DND-41 (cell line): Measurements from ENCODE around the gene SAP25.
A peak's percentile ranks its signal among the peaks of the same experiment; 100 is the strongest.

Experiments used
- ATAC-seq: fragments of 200-7000 bp; cut with Tn5 transposase; 3 replicates; pipeline ENCODE4 v1.9.1; 2021; ENCODE audit warnings: low read depth; ENCODE audit not compliant: insufficient read depth
- DNase-seq: peaks from one replicate; pipeline ENCODE4 v3.0.0-alpha.2; 2020
- H2AFZ ChIP-seq: 2 replicates; pipeline ENCODE4 v1.6.0; 2012; ENCODE audit warnings: low read depth, low read length
- H3K27ac ChIP-seq: 2 replicates; pipeline ENCODE4 v1.5.1; 2012; ENCODE audit warnings: low read length, inconsistent platforms
- H3K27me3 ChIP-seq: fragments of 200-600 bp; sonication (generic); 2 replicates; pipeline ENCODE4 v1.6.0; 2012; ENCODE audit warnings: low read length, mild to moderate bottlenecking, inconsistent platforms; ENCODE audit not compliant: insufficient read depth, poor library complexity
- H3K36me3 ChIP-seq: 2 replicates; pipeline ENCODE4 v1.5.1; 2012; ENCODE audit warnings: low read length, inconsistent platforms; ENCODE audit not compliant: insufficient read depth
- H3K4me1 ChIP-seq: 2 replicates; pipeline ENCODE4 v1.5.1; 2012; ENCODE audit warnings: mild to moderate bottlenecking, low read length; ENCODE audit not compliant: insufficient read depth
- H3K4me2 ChIP-seq: 2 replicates; pipeline ENCODE4 v1.6.0; 2012; ENCODE audit warnings: mild to moderate bottlenecking, moderate library complexity, low read length, inconsistent platforms; ENCODE audit not compliant: insufficient read depth
- H3K4me3 ChIP-seq, 2 experiments: fragments of 200-600 bp in 1 of 2; shearing (Covaris generic) in 1 of 2; 2 replicates each; pipeline ENCODE4 v1.5.1; 2012 to 2016; ENCODE audit warnings: inconsistent platforms in 2 of 2, low read length in 2 of 2, mild to moderate bottlenecking in 2 of 2, low read depth in 1 of 2, moderate library complexity in 1 of 2
- H3K79me2 ChIP-seq: 2 replicates; pipeline ENCODE4 v1.6.0; 2012; ENCODE audit warnings: low read length, inconsistent platforms; ENCODE audit not compliant: insufficient read depth
- H3K9ac ChIP-seq: 2 replicates; pipeline ENCODE4 v1.6.0; 2012; ENCODE audit warnings: low read depth, mild to moderate bottlenecking, inconsistent platforms, low read length, moderate library complexity
- H3K9me3 ChIP-seq: 2 replicates; pipeline ENCODE4 v1.5.1; 2012; ENCODE audit warnings: low read length, moderate library complexity, mild to moderate bottlenecking, inconsistent platforms; ENCODE audit not compliant: insufficient read depth, severe bottlenecking
- H4K20me1 ChIP-seq: 2 replicates; pipeline ENCODE4 v1.6.0; 2012; ENCODE audit warnings: low read length; ENCODE audit not compliant: insufficient read depth
- CTCF ChIP-seq: IDR thresholded peaks from 2 replicates; pipeline ENCODE4 v1.5.1; 2012; ENCODE audit warnings: borderline replicate concordance, low read length, moderate library complexity, mild to moderate bottlenecking; ENCODE audit not compliant: poor library complexity, severe bottlenecking; ENCODE audit errors: extremely low read depth
- EZH2 ChIP-seq: IDR thresholded peaks from 3 replicates; pipeline ENCODE4 v1.6.1; 2012; ENCODE audit warnings: borderline replicate concordance, low read depth, mild to moderate bottlenecking, moderate library complexity, low read length, inconsistent platforms; ENCODE audit not compliant: severe bottlenecking

Gene SAP25

GRCh38 chr7:100547872-100548271 lies 25.8 kb downstream of the SAP25 start:
- Histone ChIP-seq H4K20me1 (peaks cover 7% of the 10 kb centered on the region; the same call in 1 of the 2 replicates), H3K9ac (no peak overlapping the region), H3K4me3 (no peak overlapping the region), H3K27ac (peak overlapping the region; percentile 25), H3K4me1 (no peaks in the 10 kb centered on the region), H3K9me3 (no peaks in the 10 kb centered on the region), H2AFZ (no peak overlapping the region), H3K79me2 (peaks cover 14% of the 10 kb centered on the region), H3K27me3 (no peaks in the 10 kb centered on the region), H3K4me2 (no peak overlapping the region), H3K36me3 (peaks cover 23% of the 10 kb centered on the region)
- ATAC-seq = peak; percentile 12; the same call in 1 of the 3 replicates
- TF ChIP-seq CTCF (no peak), EZH2 (no peak)
- DNase-seq = no peak

- DNase-seq (no peak), ATAC-seq (no peak)
- no peaks in the 10 kb centered on the region for H3K9me3 ChIP-seq
- no peak overlapping the region for H3K4me3 ChIP-seq
- TF ChIP-seq EZH2 (no peak), CTCF (no peak)
- no peak overlapping the region for H3K4me2 ChIP-seq
- peak overlapping the region; percentile 3; the same call in 1 of the 2 replicates for H3K27ac ChIP-seq
- no peak overlapping the region for H2AFZ ChIP-seq
- no peak overlapping the region for H3K9ac ChIP-seq
- peaks cover 20% of the 10 kb centered on the region for H3K79me2 ChIP-seq
- H3K36me3 ChIP-seq = peaks cover 16% of the 10 kb centered on the region
- H3K4me1 ChIP-seq = 0 out of 2 replicates have a peak, but pooled peaks cover 4% of the 10 kb centered on the region
- H4K20me1 ChIP-seq = peaks cover 10% of the 10 kb centered on the region; the same call in 1 of the 2 replicates
- no peaks in the 10 kb centered on the region for H3K27me3 ChIP-seq
Observed at GRCh38 chr7:100546926-100547800, 26.5 kb downstream of the SAP25 start.

- Histone ChIP-seq H3K4me2 (no peak overlapping the region), H2AFZ (no peak overlapping the region), H3K9ac (no peak overlapping the region), H3K36me3 (peaks cover 14% of the 10 kb centered on the region), H3K4me3 (no peak overlapping the region), H3K9me3 (no peaks in the 10 kb centered on the region), H3K4me1 (0 out of 2 replicates have a peak, but pooled peaks cover 4% of the 10 kb centered on the region), H3K79me2 (peaks cover 20% of the 10 kb centered on the region), H3K27ac (no peak overlapping the region), H3K27me3 (no peaks in the 10 kb centered on the region), H4K20me1 (peaks cover 10% of the 10 kb centered on the region; the same call in 1 of the 2 replicates)
- ATAC-seq (no peak), DNase-seq (no peak)
- TF ChIP-seq EZH2 = no peak
- TF ChIP-seq CTCF = no peak
Observed at GRCh38 chr7:100546129-100546925, 27.4 kb downstream of the SAP25 start.
